GM23338 (cell line): ENCODE data around the gene OR51D1. TPM values are rescaled to one million over a fixed set of nuclear protein-coding genes. Genes with fewer than 3 reads are reported as not detected.

Source experiments
- CREB1 ChIP-seq: fragments of 250-450 bp; sonication (Bioruptor Pico); IDR thresholded peaks from 2 replicates; pipeline ENCODE4 v1.5.0; 2020; ENCODE audit warnings: low read depth, mild to moderate bottlenecking, moderate library complexity
- EZH2 ChIP-seq: fragments of 200-600 bp; sonication (generic); IDR thresholded peaks from one replicate; pipeline ENCODE4 v1.8.0; 2017; ENCODE audit warnings: antibody characterized with exemption, mild to moderate bottlenecking, low read depth; ENCODE audit not compliant: unreplicated experiment
- EZH2phosphoT487 ChIP-seq: fragments of 200-600 bp; sonication (generic); IDR thresholded peaks from one replicate; pipeline ENCODE4 v1.8.1; 2018; ENCODE audit warnings: antibody characterized with exemption; ENCODE audit not compliant: unreplicated experiment
- JUNB ChIP-seq: IDR thresholded peaks from one replicate; pipeline ENCODE4 v1.6.1; 2016; ENCODE audit warnings: antibody characterized with exemption; ENCODE audit not compliant: unreplicated experiment
- NANOG ChIP-seq: IDR thresholded peaks from 2 replicates; pipeline ENCODE4 v1.6.1; 2016; ENCODE audit warnings: antibody characterized with exemption, borderline replicate concordance
- POLR2AphosphoS5 ChIP-seq: IDR thresholded peaks from 2 replicates; pipeline ENCODE4 v1.6.1; 2016; ENCODE audit warnings: antibody characterized with exemption, low read depth
- STAT1 ChIP-seq: IDR thresholded peaks from one replicate; pipeline ENCODE4 v1.6.1; 2016; ENCODE audit warnings: antibody characterized with exemption; ENCODE audit not compliant: unreplicated experiment
- ZNF114 ChIP-seq: fragments of 250-450 bp; sonication (Bioruptor Pico); IDR thresholded peaks from 2 replicates; pipeline ENCODE4 v1.5.0; 2020; ENCODE audit warnings: mild to moderate bottlenecking, moderate library complexity
- ZNF462 ChIP-seq: fragments of 250-450 bp; sonication (Bioruptor Pico); IDR thresholded peaks from 2 replicates; pipeline ENCODE4 v1.5.0; 2020; ENCODE audit warnings: mild to moderate bottlenecking, moderate library complexity
- polyA plus RNA-seq: library from polyadenylated mRNA; unstranded; fragments of >200 nt; fragmentation: Nextera tagmentation; extraction: Ambion mirVana; gene quantifications from 2 replicates; pipeline ENCODE4 v1.2.1, GENCODE V29; 2016
- total RNA-seq: library from RNA; depleted of rRNA; stranded (reverse); fragments of >200 nt; shearing (Covaris generic); gene quantifications from 2 replicates; pipeline ENCODE4 v1.2.3, GENCODE V29; 2014
- TF ChIP-seq, protein P1 (sequence below), 2 experiments: fragments of 200-600 bp in 1 of 2; sonication (generic) in 1 of 2; conservative IDR thresholded peaks; 2 replicates each; pipeline versions ENCODE4 v1.5.1 to v1.6.1; 2016 to 2017; ENCODE audit warnings: antibody characterized with exemption in 2 of 2, low read depth in 2 of 2, mild to moderate bottlenecking in 2 of 2, moderate library complexity in 1 of 2

The OR51D1 gene
- total and polyA plus RNA-seq, 2 experiments from 2014 or later: not detected

DNA sequence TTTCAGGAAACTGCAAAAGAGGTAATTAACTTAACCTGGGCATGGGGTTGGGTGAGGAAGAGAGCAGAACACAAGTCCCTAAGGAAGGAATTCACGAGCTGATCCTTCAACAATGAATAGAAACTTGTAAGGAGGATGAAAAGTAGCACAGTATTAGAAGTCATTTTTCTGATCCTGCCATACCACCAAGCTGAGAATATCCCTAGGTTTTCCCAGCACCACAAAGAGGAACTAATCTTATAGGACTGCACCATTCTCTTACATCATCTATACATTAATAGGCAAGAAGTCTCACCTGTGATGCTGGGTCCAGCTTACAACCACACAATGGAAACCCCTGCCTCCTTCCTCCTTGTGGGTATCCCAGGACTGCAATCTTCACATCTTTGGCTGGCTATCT, 43.5 kb upstream of the OR51D1 start, which contains the start of gene OR52I1 (continued):
- no peak for TF ChIP-seq ZNF462 (CRISPR knock-in tag)
- TF ChIP-seq ZNF114 (CRISPR knock-in tag): no peak
- TF ChIP-seq STAT1: no peak
- no peak for TF ChIP-seq POLR2AphosphoS5
- no peak for TF ChIP-seq CREB1
- no peak for TF ChIP-seq NANOG
- TF ChIP-seq JUNB: no peak
- TF ChIP-seq EZH2: no peak
- TF ChIP-seq, protein P1, sequence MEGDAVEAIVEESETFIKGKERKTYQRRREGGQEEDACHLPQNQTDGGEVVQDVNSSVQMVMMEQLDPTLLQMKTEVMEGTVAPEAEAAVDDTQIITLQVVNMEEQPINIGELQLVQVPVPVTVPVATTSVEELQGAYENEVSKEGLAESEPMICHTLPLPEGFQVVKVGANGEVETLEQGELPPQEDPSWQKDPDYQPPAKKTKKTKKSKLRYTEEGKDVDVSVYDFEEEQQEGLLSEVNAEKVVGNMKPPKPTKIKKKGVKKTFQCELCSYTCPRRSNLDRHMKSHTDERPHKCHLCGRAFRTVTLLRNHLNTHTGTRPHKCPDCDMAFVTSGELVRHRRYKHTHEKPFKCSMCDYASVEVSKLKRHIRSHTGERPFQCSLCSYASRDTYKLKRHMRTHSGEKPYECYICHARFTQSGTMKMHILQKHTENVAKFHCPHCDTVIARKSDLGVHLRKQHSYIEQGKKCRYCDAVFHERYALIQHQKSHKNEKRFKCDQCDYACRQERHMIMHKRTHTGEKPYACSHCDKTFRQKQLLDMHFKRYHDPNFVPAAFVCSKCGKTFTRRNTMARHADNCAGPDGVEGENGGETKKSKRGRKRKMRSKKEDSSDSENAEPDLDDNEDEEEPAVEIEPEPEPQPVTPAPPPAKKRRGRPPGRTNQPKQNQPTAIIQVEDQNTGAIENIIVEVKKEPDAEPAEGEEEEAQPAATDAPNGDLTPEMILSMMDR (conservative IDR thresholded peaks at IDR 0.05; ENCODE audit: low read depth in 2 of 2): no peak
- TF ChIP-seq EZH2phosphoT487: no peak
